HCT116 (cell line): ENCODE data around the gene ZNF746. TPM values are rescaled to one million over a fixed set of nuclear protein-coding genes. Genes with fewer than 3 reads are reported as not detected.

Source experiments
- ATAC-seq: fragments of 200-7000 bp; cut with Tn5 transposase; 2 replicates; pipeline ENCODE4 v1.9.1; 2020; ENCODE audit warnings: mild to moderate bottlenecking, moderate library complexity
- BruUV-seq: library from RNA; stranded (reverse); fragments of 400-500 nt; replicated peaks from 2 replicates; lab custom pipeline; 2021; lab: Mats Ljungman, UMichigan
- CTCF ChIA-PET: fragments of 300-600 bp; sonication (Branson Sonifier 250); formaldehyde crosslinking; loops from one replicate; lab custom pipeline; 2021; ENCODE audit warnings: antibody characterized with exemption; lab: Charles Lee
- POLR2A ChIA-PET: fragments of 300-600, 350-600 bp; sonication (Branson Sonifier 250); formaldehyde crosslinking; loops from one replicate; lab custom pipeline; 2021; ENCODE audit warnings: antibody characterized with exemption; lab: Charles Lee
- RAD21 ChIA-PET, 2 experiments: fragments of 300-600 bp; sonication (Branson Sonifier 250); formaldehyde crosslinking; loops; one replicate each; lab custom pipeline; 2023; ENCODE audit warnings: low total read pairs in 2 of 2; ENCODE audit not compliant: uncharacterized antibody in 2 of 2, unreplicated experiment in 2 of 2, low non-redundant PET in 1 of 2; lab: Charles Lee
- DNase-seq: peaks from one replicate; pipeline ENCODE4 v3.0.0-alpha.2; 2010; ENCODE audit warnings: low read depth, low spot score
- H2AFZ ChIP-seq: fragments of 200-600 bp; shearing (Covaris generic), sonication (generic); 2 replicates; pipeline ENCODE4 v1.6.1; 2017; ENCODE audit warnings: low read depth, mixed run types, mixed read lengths, antibody characterized with exemption, low read length; ENCODE audit not compliant: poor library complexity, severe bottlenecking
- H3K27ac ChIP-seq: 2 replicates; pipeline ENCODE4 v1.5.1; 2012; ENCODE audit warnings: low read depth, low read length
- H3K27me3 ChIP-seq: fragments of 200-600 bp; sonication (generic); 2 replicates; pipeline ENCODE4 v1.6.1; 2016; ENCODE audit warnings: mixed run types, low read length, mixed read lengths; ENCODE audit not compliant: insufficient read depth
- H3K36me3 ChIP-seq, 2 experiments: fragments of 200-500 bp in 1 of 2; fragments of 200-600 bp in 1 of 2; sonication (Bioruptor generic) in 1 of 2; sonication (generic) in 1 of 2; 2 replicates each; pipeline versions ENCODE4 v1.5.1 to v1.6.1; 2014 to 2016; ENCODE audit warnings: low read length in 2 of 2, inconsistent platforms in 1 of 2, mixed read lengths in 1 of 2, mixed run types in 1 of 2; ENCODE audit not compliant: insufficient read depth in 2 of 2, control insufficient read depth in 1 of 2
- H3K4me1 ChIP-seq, 2 experiments: fragments of 200-600 bp in 1 of 2; sonication (generic) in 1 of 2; 2 replicates each; pipeline versions ENCODE4 v1.5.1 to v1.6.1; 2012 to 2017; ENCODE audit warnings: low read length in 2 of 2, inconsistent platforms in 1 of 2, mild to moderate bottlenecking in 1 of 2, mixed read lengths in 1 of 2, mixed run types in 1 of 2, moderate library complexity in 1 of 2; ENCODE audit not compliant: insufficient read depth in 2 of 2, control insufficient read depth in 1 of 2
- H3K4me2 ChIP-seq: fragments of 200-600 bp; sonication (generic); 2 replicates; pipeline ENCODE4 v1.6.1; 2017; ENCODE audit warnings: mixed run types, low read length, mixed read lengths
- H3K4me3 ChIP-seq, 2 experiments: fragments of 200-600 bp in 1 of 2; sonication (generic) in 1 of 2; replicated peaks in 1 of 2; 2 replicates each; pipeline ENCODE4 v1.5.1; 2011 to 2016; ENCODE audit warnings: low read length in 2 of 2, control low read depth in 1 of 2, low read depth in 1 of 2, mild to moderate bottlenecking in 1 of 2, mixed read lengths in 1 of 2, mixed run types in 1 of 2
- H3K79me2 ChIP-seq: fragments of 200-600 bp; sonication (generic); 2 replicates; pipeline ENCODE4 v1.6.1; 2017; ENCODE audit warnings: mild to moderate bottlenecking, mixed run types, low read length, moderate library complexity, mixed read lengths; ENCODE audit not compliant: insufficient read depth
- H3K9ac ChIP-seq: fragments of 200-600 bp; sonication (generic); 2 replicates; pipeline ENCODE4 v1.6.1; 2016; ENCODE audit warnings: low read length, mixed read lengths
- H3K9me2 ChIP-seq: fragments of 200-600 bp; sonication (generic), shearing (Covaris generic); 2 replicates; pipeline ENCODE4 v1.6.1; 2017; ENCODE audit warnings: mixed run types, mild to moderate bottlenecking, moderate library complexity; ENCODE audit not compliant: insufficient read depth
- H3K9me3 ChIP-seq, 2 experiments: fragments of 200-500 bp in 1 of 2; fragments of 200-600 bp in 1 of 2; sonication (Bioruptor generic) in 1 of 2; sonication (generic) in 1 of 2; 2 replicates each; pipeline ENCODE4 v1.6.1; 2014 to 2017; ENCODE audit warnings: low read length in 2 of 2, mixed read lengths in 2 of 2, inconsistent platforms in 1 of 2, low read depth in 1 of 2, mild to moderate bottlenecking in 1 of 2, mixed run types in 1 of 2, moderate library complexity in 1 of 2; ENCODE audit not compliant: control insufficient read depth in 1 of 2, insufficient read depth in 1 of 2
- H4K20me1 ChIP-seq: fragments of 200-600 bp; sonication (generic), shearing (Covaris generic); 2 replicates; pipeline ENCODE4 v1.6.1; 2017; ENCODE audit warnings: mixed run types, mild to moderate bottlenecking, moderate library complexity; ENCODE audit not compliant: insufficient read depth
- CBX3 ChIP-seq: IDR thresholded peaks from 2 replicates; pipeline ENCODE4 v1.6.1; 2012; ENCODE audit warnings: low read depth
- EGR1 ChIP-seq: IDR thresholded peaks from 2 replicates; pipeline ENCODE4 v1.6.1; 2012; ENCODE audit warnings: low read depth
- ELF1 ChIP-seq: IDR thresholded peaks from 2 replicates; pipeline ENCODE4 v1.6.1; 2012; ENCODE audit warnings: low read depth, borderline replicate concordance
- EZH2 ChIP-seq: fragments of 200-600 bp; sonication (generic); IDR thresholded peaks from 2 replicates; pipeline ENCODE4 v1.6.1; 2017; ENCODE audit warnings: antibody characterized with exemption, mixed run types
- EZH2phosphoT487 ChIP-seq: fragments of 200-600 bp; IDR thresholded peaks from 2 replicates; pipeline ENCODE4 v1.6.1; 2018; ENCODE audit warnings: antibody characterized with exemption, borderline replicate concordance
- JUND ChIP-seq: IDR thresholded peaks from 2 replicates; pipeline ENCODE4 v1.6.1; 2012
- POLR2A ChIP-seq: IDR thresholded peaks from 2 replicates; pipeline ENCODE4 v1.7.0; 2011; ENCODE audit warnings: borderline replicate concordance; ENCODE audit not compliant: insufficient read depth, insufficient read length; ENCODE audit errors: extremely low read depth
- POLR2AphosphoS5 ChIP-seq: IDR thresholded peaks from 2 replicates; pipeline ENCODE4 v1.6.1; 2011; ENCODE audit warnings: mild to moderate bottlenecking, low read depth, low read length, moderate library complexity
- RAD21 ChIP-seq: IDR thresholded peaks from 2 replicates; pipeline ENCODE4 v1.6.1; 2012; ENCODE audit warnings: low read depth, mild to moderate bottlenecking
- SP1 ChIP-seq: IDR thresholded peaks from 2 replicates; pipeline ENCODE4 v1.6.1; 2012; ENCODE audit warnings: low read depth
- TCF7L2 ChIP-seq: IDR thresholded peaks from 2 replicates; pipeline ENCODE4 v1.7.0; 2011; ENCODE audit warnings: borderline replicate concordance, inconsistent platforms; ENCODE audit not compliant: insufficient read depth, insufficient read length; ENCODE audit errors: extremely low read depth
- YY1 ChIP-seq: IDR thresholded peaks from 2 replicates; pipeline ENCODE4 v1.6.1; 2011; ENCODE audit warnings: low read length, low read depth, moderate library complexity, mild to moderate bottlenecking; ENCODE audit not compliant: insufficient replicate concordance; ENCODE audit errors: extremely low read depth
- ZNF274 ChIP-seq: fragments of 200-500 bp; sonication (Bioruptor generic); IDR thresholded peaks from 2 replicates; pipeline ENCODE4 v1.6.1; 2014; ENCODE audit warnings: mild to moderate bottlenecking, low read depth, low read length, inconsistent platforms
- intact Hi-C: fragments of 100-400 bp; cut with micrococcal nuclease; formaldehyde crosslinking; loops from 2 replicates; pipeline ENCODE4 v1.10.0; 2022
- total RNA-seq: library from RNA; stranded (reverse); gene quantifications from one replicate; pipeline ENCODE4 v1.2.1, GENCODE V29; 2021; ENCODE audit not compliant: unreplicated experiment
- TF ChIP-seq, protein P1 (sequence below), 3 experiments: fragments of 200-600 bp in 1 of 3; sonication (generic) in 1 of 3; IDR thresholded peaks in 2 of 3; conservative IDR thresholded peaks in 1 of 3; 2 replicates each; pipeline ENCODE4 v1.5.1; 2012 to 2017; ENCODE audit warnings: low read depth in 2 of 3, low read length in 2 of 3, antibody characterized with exemption in 1 of 3, borderline replicate concordance in 1 of 3, control low read depth in 1 of 3, mild to moderate bottlenecking in 1 of 3, mixed read lengths in 1 of 3, mixed run types in 1 of 3, moderate library complexity in 1 of 3; ENCODE audit not compliant: insufficient read depth in 1 of 3
- TF ChIP-seq, protein P2 (sequence below): IDR thresholded peaks from 2 replicates; pipeline ENCODE4 v1.6.1; 2012; ENCODE audit warnings: low read depth
- TF ChIP-seq, protein P3 (sequence below): IDR thresholded peaks from 2 replicates; pipeline ENCODE4 v1.6.1; 2012

Gene ZNF746
- total RNA-seq, 1 experiment from 2014 or later = 18.7 TPM

DNA sequence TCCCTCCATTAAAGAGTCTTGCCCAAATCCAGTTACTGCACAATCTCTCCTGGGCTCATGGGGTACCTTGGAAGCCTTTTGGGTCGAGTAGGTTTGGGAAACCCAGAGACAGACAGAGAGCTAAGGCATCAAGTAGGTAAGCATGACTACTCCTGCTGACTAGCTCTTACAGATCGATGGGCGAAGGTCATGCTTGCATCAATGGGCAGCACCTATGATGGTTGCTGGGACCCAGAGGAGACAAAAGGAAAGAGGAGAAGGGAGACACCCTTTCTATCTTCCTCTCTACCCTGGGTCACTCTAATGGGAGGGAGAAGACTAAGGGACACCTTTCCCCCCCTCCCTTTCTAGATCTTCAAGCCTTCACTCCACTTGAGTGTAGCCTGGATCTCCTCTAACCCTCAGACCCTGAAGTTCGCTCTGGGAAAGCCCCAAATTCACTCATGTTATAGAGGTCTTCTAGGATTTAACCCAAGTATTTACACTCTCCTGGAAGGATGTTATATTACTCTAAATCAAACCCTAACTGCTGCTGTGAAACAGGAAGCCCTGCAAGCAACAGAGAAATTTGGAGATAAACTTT is 31.6 kb upstream of the ZNF746 start:
- Histone ChIP-seq H3K4me3 (no peak overlapping the region), H2AFZ (no peak overlapping the region), H3K9me3 (peaks cover 24 to 28% of the 10 kb centered on the region in 2 experiments; a peak in 3 of 4 replicates), H3K4me2 (no peak overlapping the region), H3K36me3 (no peaks in the 10 kb centered on the region), H3K4me1 (no peaks in the 10 kb centered on the region), H3K27me3 (no peaks in the 10 kb centered on the region), H4K20me1 (no peaks in the 10 kb centered on the region), H3K79me2 (no peaks in the 10 kb centered on the region), H3K27ac (no peak overlapping the region), H3K9ac (no peak overlapping the region), H3K9me2 (no peaks in the 10 kb centered on the region)
- ATAC-seq (no peak), DNase-seq (peak; percentile 36)
- BruUV-seq = no TSS peak
- POLR2A ChIA-PET = no interaction called here
- intact Hi-C loops = no loop called here
- RAD21 ChIA-PET = no interaction called here
- CTCF ChIA-PET = no interaction called here
- TF ChIP-seq YY1 (peak; percentile 68), RAD21 (no peak), CBX3 (peak; percentile 100)

DNA sequence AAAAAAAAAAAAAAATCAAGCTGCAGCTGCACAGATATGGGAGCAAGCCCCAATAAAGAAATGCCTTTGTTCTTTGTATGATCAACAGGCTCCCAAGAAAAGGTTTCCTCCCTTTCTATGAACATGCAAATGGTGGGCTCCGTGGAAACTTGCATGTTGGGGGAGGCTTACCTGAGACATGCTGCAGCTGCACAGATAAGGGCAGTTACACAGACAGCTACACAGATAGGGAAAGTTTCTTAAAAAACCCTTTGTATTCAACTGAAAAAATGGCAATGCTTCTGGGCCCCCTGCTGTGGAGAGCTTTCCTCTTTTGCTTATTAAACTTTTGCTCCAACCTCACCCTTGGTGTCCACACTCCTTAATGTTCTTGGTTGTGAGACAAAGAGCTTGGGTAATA is 29.8 kb upstream of the ZNF746 start:
- CTCF ChIA-PET = no interaction called here
- H3K9me3 ChIP-seq = peaks cover 18 to 25% of the 10 kb centered on the region in 2 experiments; a peak in 3 of 4 replicates
- ATAC-seq = no peak
- TF ChIP-seq ELF1 (no peak), POLR2A (no peak), POLR2AphosphoS5 (no peak), EZH2phosphoT487 (no peak), TCF7L2 (no peak), EGR1 (no peak), EZH2 (no peak), ZNF274 (no peak), SP1 (no peak), RAD21 (no peak), JUND (no peak)
- TF ChIP-seq, protein P1, sequence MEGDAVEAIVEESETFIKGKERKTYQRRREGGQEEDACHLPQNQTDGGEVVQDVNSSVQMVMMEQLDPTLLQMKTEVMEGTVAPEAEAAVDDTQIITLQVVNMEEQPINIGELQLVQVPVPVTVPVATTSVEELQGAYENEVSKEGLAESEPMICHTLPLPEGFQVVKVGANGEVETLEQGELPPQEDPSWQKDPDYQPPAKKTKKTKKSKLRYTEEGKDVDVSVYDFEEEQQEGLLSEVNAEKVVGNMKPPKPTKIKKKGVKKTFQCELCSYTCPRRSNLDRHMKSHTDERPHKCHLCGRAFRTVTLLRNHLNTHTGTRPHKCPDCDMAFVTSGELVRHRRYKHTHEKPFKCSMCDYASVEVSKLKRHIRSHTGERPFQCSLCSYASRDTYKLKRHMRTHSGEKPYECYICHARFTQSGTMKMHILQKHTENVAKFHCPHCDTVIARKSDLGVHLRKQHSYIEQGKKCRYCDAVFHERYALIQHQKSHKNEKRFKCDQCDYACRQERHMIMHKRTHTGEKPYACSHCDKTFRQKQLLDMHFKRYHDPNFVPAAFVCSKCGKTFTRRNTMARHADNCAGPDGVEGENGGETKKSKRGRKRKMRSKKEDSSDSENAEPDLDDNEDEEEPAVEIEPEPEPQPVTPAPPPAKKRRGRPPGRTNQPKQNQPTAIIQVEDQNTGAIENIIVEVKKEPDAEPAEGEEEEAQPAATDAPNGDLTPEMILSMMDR (IDR thresholded peaks at IDR 0.05 in 2 of 3, conservative IDR thresholded peaks at IDR 0.05 in 1 of 3; ENCODE audit: borderline replicate concordance in 1 of 3, insufficient read depth in 1 of 3, low read depth in 2 of 3, low read length in 2 of 3) = no peak
- TF ChIP-seq, protein P2, sequence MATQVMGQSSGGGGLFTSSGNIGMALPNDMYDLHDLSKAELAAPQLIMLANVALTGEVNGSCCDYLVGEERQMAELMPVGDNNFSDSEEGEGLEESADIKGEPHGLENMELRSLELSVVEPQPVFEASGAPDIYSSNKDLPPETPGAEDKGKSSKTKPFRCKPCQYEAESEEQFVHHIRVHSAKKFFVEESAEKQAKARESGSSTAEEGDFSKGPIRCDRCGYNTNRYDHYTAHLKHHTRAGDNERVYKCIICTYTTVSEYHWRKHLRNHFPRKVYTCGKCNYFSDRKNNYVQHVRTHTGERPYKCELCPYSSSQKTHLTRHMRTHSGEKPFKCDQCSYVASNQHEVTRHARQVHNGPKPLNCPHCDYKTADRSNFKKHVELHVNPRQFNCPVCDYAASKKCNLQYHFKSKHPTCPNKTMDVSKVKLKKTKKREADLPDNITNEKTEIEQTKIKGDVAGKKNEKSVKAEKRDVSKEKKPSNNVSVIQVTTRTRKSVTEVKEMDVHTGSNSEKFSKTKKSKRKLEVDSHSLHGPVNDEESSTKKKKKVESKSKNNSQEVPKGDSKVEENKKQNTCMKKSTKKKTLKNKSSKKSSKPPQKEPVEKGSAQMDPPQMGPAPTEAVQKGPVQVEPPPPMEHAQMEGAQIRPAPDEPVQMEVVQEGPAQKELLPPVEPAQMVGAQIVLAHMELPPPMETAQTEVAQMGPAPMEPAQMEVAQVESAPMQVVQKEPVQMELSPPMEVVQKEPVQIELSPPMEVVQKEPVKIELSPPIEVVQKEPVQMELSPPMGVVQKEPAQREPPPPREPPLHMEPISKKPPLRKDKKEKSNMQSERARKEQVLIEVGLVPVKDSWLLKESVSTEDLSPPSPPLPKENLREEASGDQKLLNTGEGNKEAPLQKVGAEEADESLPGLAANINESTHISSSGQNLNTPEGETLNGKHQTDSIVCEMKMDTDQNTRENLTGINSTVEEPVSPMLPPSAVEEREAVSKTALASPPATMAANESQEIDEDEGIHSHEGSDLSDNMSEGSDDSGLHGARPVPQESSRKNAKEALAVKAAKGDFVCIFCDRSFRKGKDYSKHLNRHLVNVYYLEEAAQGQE = no peak
- TF ChIP-seq, protein P3, sequence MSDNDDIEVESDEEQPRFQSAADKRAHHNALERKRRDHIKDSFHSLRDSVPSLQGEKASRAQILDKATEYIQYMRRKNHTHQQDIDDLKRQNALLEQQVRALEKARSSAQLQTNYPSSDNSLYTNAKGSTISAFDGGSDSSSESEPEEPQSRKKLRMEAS = no peak

More for the DNA sequence above, 29.8 kb upstream of the ZNF746 start:
- Histone ChIP-seq H3K27me3 (no peaks in the 10 kb centered on the region), H3K79me2 (no peaks in the 10 kb centered on the region), H3K9me2 (no peaks in the 10 kb centered on the region), H3K4me3 (no peak overlapping the region), H3K4me1 (no peaks in the 10 kb centered on the region), H4K20me1 (no peaks in the 10 kb centered on the region), H3K27ac (no peak overlapping the region), H3K4me2 (no peak overlapping the region), H3K9ac (no peak overlapping the region), H3K36me3 (no peaks in the 10 kb centered on the region), H2AFZ (no peak overlapping the region)
- RAD21 ChIA-PET = no interaction called here
- DNase-seq = no peak
- no TSS peak for BruUV-seq
- POLR2A ChIA-PET = no interaction called here
- intact Hi-C loops = no loop called here
